Parietal lobe (tissue), 1 donor: Measurements from ENCODE around the gene PSMC3IP. TPM values are rescaled to one million over a fixed set of nuclear protein-coding genes. Genes with fewer than 3 reads are reported as not detected.

Experiments used
- total RNA-seq: library from RNA; depleted of rRNA; stranded (reverse); fragments of >200 nt; gene quantifications from one replicate; pipeline ENCODE4 v1.2.3, GENCODE V29; 2014

The PSMC3IP gene
- 6.9 TPM for total RNA-seq

GRCh38 chr17:42577532-42578281 is at the start of gene PSMC3IP:
PSMC3IP (minus strand) TSS chr17:42577729; CDS start chr17:42577686, 43 bp downstream.

GRCh38 chr17:42609182-42609813 is 31.8 kb upstream of the PSMC3IP start, which contains the start of the genes RETREG3 and TUBG1:
RETREG3 (minus strand) TSS chr17:42609374; CDS start chr17:42609324, 50 bp downstream.
TUBG1 (plus strand) TSS chr17:42609683; CDS start chr17:42609738, 55 bp downstream.

GRCh38 chr17:42566883-42567573 is 10.5 kb downstream of the PSMC3IP start, which contains the start of gene MLX:
MLX (plus strand) TSS chr17:42567100; CDS start chr17:42567125, 25 bp downstream.

GRCh38 chr17:42561897-42562387 is 15.6 kb downstream of the PSMC3IP start, which contains the start of gene COASY:
COASY (plus strand) TSS chr17:42562148; CDS start chr17:42562623, 475 bp downstream.

GRCh38 chr17:42552736-42553135 is 24.8 kb downstream of the PSMC3IP start, which contains the start of gene HSD17B1:
HSD17B1 (plus strand) TSS chr17:42552923; CDS start chr17:42552934, 11 bp downstream.

GRCh38 chr17:42536048-42536371 is 41.5 kb downstream of the PSMC3IP start, which contains the start of gene NAGLU:
NAGLU (plus strand) TSS chr17:42536241; CDS start chr17:42536273, 32 bp downstream.

Other genes with a start within 250 kb of the PSMC3IP start
- 43.2 TPM for gene STAT3, start 189.3 kb downstream of the PSMC3IP start, total RNA-seq
- gene CAVIN1, start 154.5 kb downstream of the PSMC3IP start, total RNA-seq = 4.1 TPM
- gene ATP6V0A1, start 118.9 kb downstream of the PSMC3IP start, total RNA-seq = 330 TPM
- 14.7 TPM for gene NAGLU, start 41.5 kb downstream of the PSMC3IP start, total RNA-seq
- 1.6 TPM for gene HSD17B1, start 24.8 kb downstream of the PSMC3IP start, total RNA-seq
- gene COASY, start 15.6 kb downstream of the PSMC3IP start, total RNA-seq = 5.9 TPM
- gene MLX, start 10.6 kb downstream of the PSMC3IP start, total RNA-seq = 35.7 TPM
- gene RETREG3, start 31.6 kb upstream of the PSMC3IP start, total RNA-seq = 49.8 TPM
- gene TUBG1, start 32.0 kb upstream of the PSMC3IP start, total RNA-seq = 18.2 TPM
- gene TUBG2, start 81.6 kb upstream of the PSMC3IP start, total RNA-seq = 26.3 TPM
- 4.4 TPM for gene PLEKHH3, start 99.3 kb upstream of the PSMC3IP start, total RNA-seq
- 0.94 TPM for gene CCR10, start 104.1 kb upstream of the PSMC3IP start, total RNA-seq
- 12.5 TPM for gene CNTNAP1, start 104.8 kb upstream of the PSMC3IP start, total RNA-seq
- 68.9 TPM for gene EZH1, start 167.3 kb upstream of the PSMC3IP start, total RNA-seq
- gene RAMP2, start 183.5 kb upstream of the PSMC3IP start, total RNA-seq = 9.1 TPM
- 24.4 TPM for gene VPS25, start 195.7 kb upstream of the PSMC3IP start, total RNA-seq
- not detected for gene WNK4, start 202.9 kb upstream of the PSMC3IP start, total RNA-seq
- 65.7 TPM for gene COA3, start 221.0 kb upstream of the PSMC3IP start, total RNA-seq
- 0.31 TPM for gene CNTD1, start 221.1 kb upstream of the PSMC3IP start, total RNA-seq
- 61.3 TPM for gene BECN1, start 246.6 kb upstream of the PSMC3IP start, total RNA-seq